GM18519 (cell line): ENCODE data around the gene DXO.
"Not testable (repeated sequence)": the region's sequence is repeated elsewhere in the genome, so short reads cannot be mapped to it uniquely, and the experiment has no call there.

ENCODE experiments used
- ATAC-seq: cut with Tn5 transposase; IDR thresholded peaks from one replicate; pipeline ENCODE4 v1.9.1; 2021; ENCODE audit warnings: mild to moderate bottlenecking, moderate library complexity; ENCODE audit not compliant: unreplicated experiment, low FRiP score

Gene DXO

GRCh38 chr6:31980195-31980876 lies 8.4 kb upstream of the DXO start:
- not testable (repeated sequence) for ATAC-seq

GRCh38 chr6:31979238-31979898 lies 7.4 kb upstream of the DXO start:
- ATAC-seq: no peak

GRCh38 chr6:31978831-31979230 lies 6.9 kb upstream of the DXO start:
- ATAC-seq: no peak

- ATAC-seq: no peak
Observed at GRCh38 chr6:31977816-31978431, 6.0 kb upstream of the DXO start.

- not testable (repeated sequence) for ATAC-seq
Observed at GRCh38 chr6:31976065-31976464, 4.1 kb upstream of the DXO start.

- no peak for ATAC-seq
Observed at GRCh38 chr6:31972709-31973350, 892 bp upstream of the DXO start.

- ATAC-seq: no peak
Observed at GRCh38 chr6:31971279-31971992, 502 bp downstream of the DXO start.

GRCh38 chr6:31970604-31971271 lies 1.2 kb downstream of the DXO start:
- no peak for ATAC-seq

- no peak for ATAC-seq
Observed at GRCh38 chr6:31969712-31970603, 2.0 kb downstream of the DXO start.

GRCh38 chr6:31968791-31969711 lies 2.9 kb downstream of the DXO start:
- ATAC-seq: no peak

- no peak for ATAC-seq
Observed at GRCh38 chr6:31968326-31968725, 3.6 kb downstream of the DXO start.

- ATAC-seq: no peak
Observed at GRCh38 chr6:31967926-31968320, 4.0 kb downstream of the DXO start.

GRCh38 chr6:31966997-31967925 lies 4.7 kb downstream of the DXO start:
- no peak for ATAC-seq

GRCh38 chr6:31966506-31966905 lies 5.4 kb downstream of the DXO start:
- ATAC-seq: no peak

GRCh38 chr6:31965700-31966099 lies 6.2 kb downstream of the DXO start:
- no peak for ATAC-seq

- ATAC-seq: no peak
Observed at GRCh38 chr6:31963921-31964320, 8.0 kb downstream of the DXO start.

GRCh38 chr6:31961616-31962015 lies 10.3 kb downstream of the DXO start:
- no peak for ATAC-seq
